Activated CD8-positive, alpha-beta memory T cell treated with anti-CD3 and anti-CD28 coated beads, Interleukin-2, amount 10 ng/mL, durations not matched to agents 7 days and 5 days (primary cell): ENCODE results near the gene CFAP20. TPM values are rescaled to one million over a fixed set of nuclear protein-coding genes. Genes with fewer than 3 reads are reported as not detected.
A peak's percentile ranks its signal among the peaks of the same experiment; 100 is the strongest.

Source experiments
- ATAC-seq: fragments of 150-1000 bp; cut with Tn5 transposase; one replicate; pipeline ENCODE4 v1.10.0; 2021; ENCODE audit warnings: moderate library complexity
- CTCF ChIA-PET: fragments of 350-600 bp; sonication (Branson Sonifier 250); formaldehyde crosslinking; loops from one replicate; lab custom pipeline; 2021; ENCODE audit warnings: antibody characterized with exemption; lab: Charles Lee
- DNase-seq: peaks from one replicate; pipeline ENCODE4 v3.0.0-alpha.2; 2020
- H3K27ac Mint-ChIP-seq: one replicate; pipeline ENCODE4 v1.8.0; 2021; ENCODE audit warnings: mild to moderate bottlenecking, mixed read lengths
- H3K27me3 Mint-ChIP-seq: one replicate; pipeline ENCODE4 v1.8.0; 2021; ENCODE audit warnings: mixed read lengths
- H3K36me3 Mint-ChIP-seq: one replicate; pipeline ENCODE4 v1.8.0; 2021; ENCODE audit warnings: mild to moderate bottlenecking, mixed read lengths
- H3K4me1 Mint-ChIP-seq: one replicate; pipeline ENCODE4 v1.8.0; 2021; ENCODE audit warnings: mixed read lengths
- H3K4me3 Mint-ChIP-seq: one replicate; pipeline ENCODE4 v1.8.0; 2021; ENCODE audit warnings: mild to moderate bottlenecking, moderate library complexity, mixed read lengths
- H3K9me3 Mint-ChIP-seq: one replicate; pipeline ENCODE4 v1.8.0; 2022; ENCODE audit warnings: low read depth, mixed read lengths
- total RNA-seq, 2 experiments: library from RNA; stranded (reverse); gene quantifications; one replicate each; pipeline ENCODE4 v1.2.3, GENCODE V29; 2021

Gene CFAP20
- total RNA-seq, 2 experiments from 2014 or later, result 35.1 to 40.2 TPM

DNA sequence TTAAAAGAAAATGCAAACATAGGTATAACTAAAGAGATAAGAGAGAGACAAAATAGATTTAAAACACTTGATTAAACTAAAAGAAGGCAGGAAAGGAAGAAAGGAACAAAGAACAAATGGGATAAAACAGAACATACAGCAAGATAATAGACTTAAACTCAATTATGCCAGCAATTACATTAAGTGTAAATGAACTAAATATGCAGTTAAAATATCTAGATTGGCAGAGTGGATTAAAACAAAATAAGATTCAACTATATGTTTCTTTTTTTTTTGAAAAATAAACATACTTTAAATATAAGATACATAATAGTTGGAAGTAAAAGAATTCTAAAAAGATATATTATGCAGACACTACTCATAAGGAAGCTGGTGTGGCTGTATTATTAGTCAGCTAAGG, 9.7 kb upstream of the CFAP20 start:
- ATAC-seq (no peak), DNase-seq (no peak)
- H3K4me1 Mint-ChIP-seq, result no peaks in the 10 kb centered on the region
- H3K36me3 Mint-ChIP-seq, result peaks cover 41% of the 10 kb centered on the region
- H3K27ac Mint-ChIP-seq, result no peak overlapping the region
- peaks cover 4% of the 10 kb centered on the region for H3K9me3 Mint-ChIP-seq
- no peak overlapping the region for H3K4me3 Mint-ChIP-seq
- CTCF ChIA-PET, result no interaction called here
- no peaks in the 10 kb centered on the region for H3K27me3 Mint-ChIP-seq

DNA sequence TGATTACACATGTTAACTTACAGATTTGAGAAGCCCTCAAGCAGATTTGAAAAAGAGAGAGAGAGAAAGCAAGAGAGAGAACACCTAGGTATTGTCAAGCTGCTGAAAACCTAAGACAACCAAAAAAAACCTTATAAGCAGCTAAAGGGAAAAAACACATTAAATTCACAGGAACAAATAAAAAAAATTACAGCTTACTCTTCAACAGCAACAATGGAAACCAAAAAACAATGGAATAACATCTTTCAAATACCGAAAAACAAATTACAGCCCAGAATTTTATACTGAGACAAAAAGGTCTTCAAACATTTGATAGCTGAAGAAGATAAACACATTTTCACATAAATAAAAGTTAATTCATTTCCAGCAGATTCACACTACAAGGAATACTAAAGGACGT, 8.4 kb upstream of the CFAP20 start:
- H3K4me3 Mint-ChIP-seq, result no peak overlapping the region
- ATAC-seq, result no peak
- H3K36me3 Mint-ChIP-seq, result peaks cover 37% of the 10 kb centered on the region
- H3K27me3 Mint-ChIP-seq, result no peaks in the 10 kb centered on the region
- H3K9me3 Mint-ChIP-seq, result peaks cover 4% of the 10 kb centered on the region
- DNase-seq, result no peak
- CTCF ChIA-PET, result interaction anchor here (1.1 kb wide), 1 partner anchor 9 kb away, joined by 3 read pairs; the partner anchor contains the start of gene CFAP20
- H3K4me1 Mint-ChIP-seq, result no peaks in the 10 kb centered on the region
- no peak overlapping the region for H3K27ac Mint-ChIP-seq

DNA sequence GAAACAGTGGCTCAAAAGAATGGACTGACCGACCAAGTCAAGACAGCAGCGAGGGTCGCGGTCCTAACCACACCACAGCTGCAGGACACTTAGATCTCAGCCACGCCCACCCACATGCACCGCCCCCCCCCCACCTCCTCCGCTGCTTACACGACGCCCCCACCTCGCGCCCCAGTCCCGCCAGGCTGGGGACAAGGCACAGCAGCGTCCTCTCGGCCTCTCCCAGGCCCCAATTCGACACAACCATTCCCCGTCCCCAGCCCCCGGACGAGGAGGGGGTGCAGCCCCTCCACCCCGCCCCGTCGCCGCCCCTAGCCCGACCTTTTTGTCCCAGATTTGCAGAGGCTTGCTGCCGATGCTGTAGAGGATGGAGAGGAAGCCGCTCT, 477 bp downstream of the CFAP20 start:
- CTCF ChIA-PET, result interaction anchor here (1.0 to 3.8 kb wide), 12 partner anchors 9 to 333 kb away, joined by 3 to 17 read pairs (median 5); partner anchors contain the start of gene CSNK2A2
- ATAC-seq (peak; percentile 8), DNase-seq (no peak)
- peaks cover 3% of the 10 kb centered on the region for H3K36me3 Mint-ChIP-seq
- no peaks in the 10 kb centered on the region for H3K9me3 Mint-ChIP-seq
- H3K27me3 Mint-ChIP-seq, result no peaks in the 10 kb centered on the region
- peak overlapping the region; percentile 85 for H3K4me3 Mint-ChIP-seq
- peaks cover 46% of the 10 kb centered on the region for H3K4me1 Mint-ChIP-seq
- peak overlapping the region; percentile 81 for H3K27ac Mint-ChIP-seq

DNA sequence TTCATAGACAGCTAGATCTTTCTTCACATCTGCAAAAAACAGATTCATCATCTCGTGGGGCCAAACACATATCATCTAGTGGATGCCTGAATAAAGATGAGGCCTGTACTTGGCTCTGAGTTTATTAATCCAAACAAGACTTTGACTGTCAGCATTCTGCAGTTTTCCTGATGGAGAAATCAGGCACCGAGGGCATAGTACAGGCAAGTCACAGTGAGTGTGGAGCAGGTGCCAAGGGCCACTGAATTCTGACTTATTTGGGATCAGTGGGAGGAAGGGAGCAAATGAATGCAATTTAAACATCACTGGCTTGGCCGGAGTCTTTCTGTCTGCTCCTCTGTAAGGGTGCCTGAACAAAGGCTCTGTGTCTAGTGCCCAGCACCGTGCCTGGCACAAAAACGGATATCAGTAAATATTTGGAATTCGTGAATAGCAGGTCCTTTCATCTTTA, 975 bp downstream of the CFAP20 start:
- Mint-ChIP-seq H3K4me1 (peaks cover 48% of the 10 kb centered on the region), H3K4me3 (peak overlapping the region; percentile 85), H3K27ac (peak overlapping the region; percentile 81), H3K36me3 (peaks cover 3% of the 10 kb centered on the region), H3K9me3 (no peaks in the 10 kb centered on the region), H3K27me3 (no peaks in the 10 kb centered on the region)
- ATAC-seq (no peak), DNase-seq (no peak)
- CTCF ChIA-PET, result interaction anchor here (0.5 to 3.8 kb wide), 7 partner anchors 9 to 1204 kb away, joined by 3 to 17 read pairs (median 3); partner anchors contain the start of gene CSNK2A2

DNA sequence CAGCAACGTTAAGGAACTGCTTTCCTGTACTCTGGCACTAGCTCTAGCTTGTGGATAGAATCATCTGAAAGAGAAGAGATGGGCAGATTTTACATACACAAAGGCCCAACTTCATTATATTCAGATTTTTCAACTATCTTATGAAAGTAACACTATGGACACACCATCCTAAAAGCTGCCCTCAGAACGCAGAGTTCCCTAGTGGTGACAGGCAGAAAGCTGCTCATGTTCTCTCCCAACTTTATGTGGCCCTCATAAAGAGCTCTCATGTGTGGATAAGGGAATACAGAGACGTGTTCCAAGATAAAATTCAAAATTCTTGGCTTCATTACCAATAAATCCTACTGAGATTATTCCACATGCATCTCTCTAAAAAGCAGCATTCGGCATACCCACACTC, 1.5 kb downstream of the CFAP20 start:
- CTCF ChIA-PET, result interaction anchor here (0.5 to 3.8 kb wide), 8 partner anchors 30 to 1204 kb away, joined by 3 to 17 read pairs (median 3); a partner anchor contains a TSS
- ATAC-seq, result no peak
- Mint-ChIP-seq H3K9me3 (no peaks in the 10 kb centered on the region), H3K4me3 (peak overlapping the region; percentile 85), H3K27ac (peak overlapping the region; percentile 81), H3K36me3 (peaks cover 3% of the 10 kb centered on the region), H3K4me1 (peaks cover 50% of the 10 kb centered on the region), H3K27me3 (no peaks in the 10 kb centered on the region)
- no peak for DNase-seq

DNA sequence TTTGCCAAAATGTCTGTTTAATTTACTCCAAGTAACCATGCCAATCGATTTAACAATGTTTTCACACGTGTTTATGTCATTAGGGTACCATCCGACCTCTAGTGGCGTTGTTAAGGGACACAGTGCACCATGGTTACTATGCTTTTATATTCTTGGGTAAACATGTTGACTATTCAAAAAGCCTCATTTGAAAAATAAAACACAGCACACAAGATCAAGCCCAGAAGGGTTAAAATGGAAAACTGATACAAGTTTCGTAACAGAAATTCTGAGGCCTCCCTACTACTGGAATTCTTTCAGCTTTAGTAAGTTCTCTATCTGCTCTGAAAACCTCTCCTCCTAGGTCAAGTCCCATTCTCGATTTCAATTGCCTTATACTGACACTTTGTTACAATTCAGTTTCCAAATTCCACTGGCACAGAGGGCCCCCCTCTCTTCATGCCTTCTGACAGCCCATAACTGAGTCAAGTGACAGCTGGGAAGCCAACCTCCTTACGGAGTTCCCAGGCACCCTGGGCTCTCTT, 2.1 kb downstream of the CFAP20 start:
- Mint-ChIP-seq H3K9me3 (no peaks in the 10 kb centered on the region), H3K27me3 (no peaks in the 10 kb centered on the region), H3K36me3 (peaks cover 3% of the 10 kb centered on the region), H3K4me3 (peak overlapping the region; percentile 85), H3K27ac (peak overlapping the region; percentile 81), H3K4me1 (peaks cover 53% of the 10 kb centered on the region)
- DNase-seq (peak; percentile 64), ATAC-seq (peak; percentile 17)
- CTCF ChIA-PET, result interaction anchor here (0.7 to 3.8 kb wide), 7 partner anchors 18 to 228 kb away, joined by 3 to 17 read pairs (median 4); a partner anchor contains a TSS

DNA sequence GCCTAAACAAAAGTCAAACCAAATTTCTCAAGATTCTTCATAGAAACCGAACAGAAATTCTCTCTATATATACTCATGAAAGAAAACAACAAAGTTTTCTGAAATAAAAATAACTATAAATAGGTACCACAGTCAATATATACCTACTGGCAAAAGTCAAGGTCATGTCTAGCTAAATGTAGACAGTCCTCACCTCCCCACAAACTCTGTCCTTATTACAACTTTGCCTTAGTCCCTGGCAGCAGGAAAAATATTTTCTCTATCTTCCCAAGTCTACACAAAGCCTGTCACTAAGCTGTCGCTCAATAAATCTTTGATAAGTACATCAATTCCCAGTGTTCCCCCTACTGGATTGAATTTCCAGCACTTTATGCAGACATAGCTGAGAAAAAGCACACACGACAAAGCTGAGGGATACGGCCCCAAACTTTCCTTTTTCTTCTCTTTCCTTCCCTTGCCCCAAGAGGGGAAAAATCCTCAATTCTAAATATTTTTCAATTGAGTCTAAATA, 2.7 kb downstream of the CFAP20 start:
- Mint-ChIP-seq H3K27me3 (no peaks in the 10 kb centered on the region), H3K4me3 (peak overlapping the region; percentile 85), H3K36me3 (peaks cover 3% of the 10 kb centered on the region), H3K9me3 (no peaks in the 10 kb centered on the region), H3K27ac (peak overlapping the region; percentile 81), H3K4me1 (peaks cover 57% of the 10 kb centered on the region)
- CTCF ChIA-PET, result interaction anchor here (0.8 to 3.8 kb wide), 7 partner anchors 10 to 215 kb away, joined by 3 to 17 read pairs (median 3); partner anchors contain the start of gene USB1
- ATAC-seq, result no peak
- no peak for DNase-seq

DNA sequence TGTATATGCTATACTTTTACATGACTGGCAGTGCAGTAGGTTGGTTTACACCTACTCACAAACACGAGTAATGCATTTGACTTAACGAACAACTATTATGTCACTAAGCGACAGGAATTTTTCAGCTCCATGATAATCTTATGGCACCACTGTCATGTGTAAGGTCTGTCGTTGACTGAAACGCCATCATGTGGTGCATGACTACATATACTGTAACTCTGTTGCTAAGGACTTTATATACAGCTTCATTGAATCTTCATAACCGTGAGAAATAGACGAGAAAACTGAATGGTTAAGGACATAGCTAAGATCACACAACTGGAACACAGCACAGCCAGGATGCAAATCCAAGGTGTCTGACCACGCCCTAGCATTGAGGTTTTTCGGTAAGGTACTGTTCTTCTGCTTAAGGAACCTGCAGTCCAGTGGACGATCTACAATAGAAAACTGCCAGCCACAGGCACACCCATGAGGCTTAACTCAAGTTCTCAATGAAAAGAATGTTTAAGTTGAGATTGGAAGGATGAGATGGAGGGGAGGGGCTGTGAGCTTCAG, 3.3 kb downstream of the CFAP20 start:
- no peak for ATAC-seq
- no peak for DNase-seq
- CTCF ChIA-PET, result interaction anchor here (0.8 to 3.8 kb wide), 6 partner anchors 9 to 215 kb away, joined by 3 to 17 read pairs (median 4); partner anchors contain the start of gene USB1
- H3K27ac Mint-ChIP-seq, result peak overlapping the region; percentile 38
- peaks cover 62% of the 10 kb centered on the region for H3K4me1 Mint-ChIP-seq
- H3K9me3 Mint-ChIP-seq, result no peaks in the 10 kb centered on the region
- peaks cover 4% of the 10 kb centered on the region for H3K36me3 Mint-ChIP-seq
- no peaks in the 10 kb centered on the region for H3K27me3 Mint-ChIP-seq
- no peak overlapping the region for H3K4me3 Mint-ChIP-seq

DNA sequence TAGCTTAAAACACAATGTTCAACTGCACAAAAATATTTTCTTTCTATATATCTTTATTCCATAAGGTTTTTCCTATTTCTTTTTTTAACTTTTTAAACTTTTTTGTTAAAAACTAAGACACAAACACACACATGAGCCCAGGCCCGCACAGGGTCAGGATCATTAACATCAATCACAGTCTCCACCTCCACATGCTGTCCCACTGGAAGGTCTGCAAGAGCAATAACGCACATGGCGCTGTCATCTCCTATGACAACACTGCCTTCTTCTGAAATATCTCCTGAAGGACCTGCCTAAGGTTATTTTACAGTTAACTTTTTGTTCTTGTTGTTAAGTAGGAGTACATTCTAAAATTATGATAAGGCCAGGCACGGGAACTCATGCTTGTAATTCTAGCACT, 4.1 kb downstream of the CFAP20 start:
- Mint-ChIP-seq H3K4me1 (peaks cover 63% of the 10 kb centered on the region), H3K27ac (no peak overlapping the region)
- CTCF ChIA-PET, result interaction anchor here (3.8 kb wide), 1 partner anchor 101 kb away, joined by 17 read pairs; no protein-coding TSS in a partner anchor

DNA sequence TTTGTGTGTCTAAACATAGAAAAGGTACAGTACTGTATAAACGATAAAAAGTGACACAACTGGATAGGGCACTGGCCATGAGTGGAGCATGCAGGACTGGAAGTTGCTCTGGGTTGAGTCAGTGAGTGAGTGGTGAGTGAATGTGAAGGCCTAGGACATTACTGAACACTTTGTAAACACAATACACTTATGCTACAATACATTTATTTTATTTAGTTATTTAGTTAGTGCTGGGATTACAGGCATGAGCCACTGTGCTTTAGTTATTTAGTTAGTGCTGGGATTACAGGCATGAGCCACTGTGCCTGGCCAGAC, 4.6 kb downstream of the CFAP20 start:
- Mint-ChIP-seq H3K4me3 (no peak overlapping the region), H3K9me3 (no peaks in the 10 kb centered on the region), H3K27ac (no peak overlapping the region), H3K4me1 (peaks cover 63% of the 10 kb centered on the region), H3K36me3 (peaks cover 4% of the 10 kb centered on the region), H3K27me3 (no peaks in the 10 kb centered on the region)
- ATAC-seq, result no peak
- CTCF ChIA-PET, result no interaction called here
- no peak for DNase-seq

More for the DNA sequence above, 4.1 kb downstream of the CFAP20 start:
- no peak for ATAC-seq
- DNase-seq, result no peak
- Mint-ChIP-seq H3K4me3 (no peak overlapping the region), H3K27me3 (no peaks in the 10 kb centered on the region), H3K9me3 (no peaks in the 10 kb centered on the region), H3K36me3 (peaks cover 4% of the 10 kb centered on the region)

DNA sequence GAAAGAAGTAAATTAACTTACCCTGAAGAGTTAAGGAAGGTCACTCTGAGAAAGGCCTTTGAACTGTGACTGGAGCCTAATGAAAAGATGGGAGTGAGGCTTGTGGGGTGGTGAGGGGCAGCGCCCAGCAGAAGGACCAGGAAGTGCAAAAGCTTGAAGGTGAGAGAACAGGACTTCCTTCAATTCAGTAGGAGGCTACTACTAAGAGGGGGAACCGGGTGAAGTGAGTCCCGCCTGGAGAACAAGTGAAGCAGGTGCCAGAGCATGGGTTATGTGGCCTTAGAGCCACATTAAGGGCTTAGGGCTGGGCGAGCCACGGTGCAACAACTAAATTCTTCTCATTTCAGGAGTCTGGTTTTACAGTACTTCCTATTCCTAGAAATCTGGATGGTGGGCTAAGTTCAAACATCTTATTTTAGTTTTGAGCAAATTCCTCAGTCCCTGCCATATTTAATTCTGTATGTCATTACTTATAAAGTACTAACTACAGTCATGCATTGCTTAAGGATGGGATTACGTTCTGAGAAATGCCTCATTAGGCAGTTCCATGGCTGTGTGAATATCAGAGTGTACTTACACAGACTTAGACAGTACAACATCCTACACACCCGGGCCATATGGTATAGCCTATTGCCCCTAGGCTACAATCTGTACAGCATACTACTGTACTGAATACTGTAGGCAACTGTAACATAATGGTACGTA, 5.1 kb downstream of the CFAP20 start:
- H3K9me3 Mint-ChIP-seq, result no peaks in the 10 kb centered on the region
- H3K27ac Mint-ChIP-seq, result peak overlapping the region; percentile 44
- CTCF ChIA-PET, result interaction anchor here (1.0 to 3.9 kb wide), 3 partner anchors 101 to 183 kb away, joined by 3 to 20 read pairs (median 3); no protein-coding TSS in a partner anchor
- ATAC-seq (no peak), DNase-seq (peak; percentile 46)
- H3K36me3 Mint-ChIP-seq, result peaks cover 3% of the 10 kb centered on the region
- no peak overlapping the region for H3K4me3 Mint-ChIP-seq
- H3K4me1 Mint-ChIP-seq, result peaks cover 61% of the 10 kb centered on the region
- H3K27me3 Mint-ChIP-seq, result no peaks in the 10 kb centered on the region

DNA sequence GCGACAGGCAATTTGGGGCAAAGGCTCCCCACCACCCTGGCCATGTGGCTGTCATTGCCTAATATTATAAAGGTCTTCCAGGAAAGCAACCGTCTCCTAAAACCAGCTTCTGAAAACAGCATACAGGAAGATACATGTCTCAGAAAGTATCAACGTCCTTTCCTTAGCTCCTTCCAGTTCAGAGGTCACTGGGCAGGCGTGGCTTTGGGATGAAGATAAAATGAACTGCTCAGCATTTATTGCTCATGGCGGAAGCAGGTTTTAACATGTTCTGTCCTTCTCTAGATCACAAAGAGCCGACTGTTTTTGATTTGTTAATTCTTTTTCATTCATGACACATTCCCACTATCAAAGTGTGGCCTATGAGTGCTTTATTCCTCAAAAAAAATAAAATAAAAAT, 8.0 kb downstream of the CFAP20 start:
- DNase-seq (no peak), ATAC-seq (no peak)
- Mint-ChIP-seq H3K36me3 (peaks cover 9% of the 10 kb centered on the region), H3K27ac (no peak overlapping the region), H3K4me1 (peaks cover 38% of the 10 kb centered on the region), H3K27me3 (no peaks in the 10 kb centered on the region), H3K9me3 (no peaks in the 10 kb centered on the region), H3K4me3 (no peak overlapping the region)
- CTCF ChIA-PET, result interaction anchor here (0.9 to 3.9 kb wide), 6 partner anchors 9 to 129 kb away, joined by 3 to 20 read pairs (median 4); partner anchors contain the start of gene MMP15

DNA sequence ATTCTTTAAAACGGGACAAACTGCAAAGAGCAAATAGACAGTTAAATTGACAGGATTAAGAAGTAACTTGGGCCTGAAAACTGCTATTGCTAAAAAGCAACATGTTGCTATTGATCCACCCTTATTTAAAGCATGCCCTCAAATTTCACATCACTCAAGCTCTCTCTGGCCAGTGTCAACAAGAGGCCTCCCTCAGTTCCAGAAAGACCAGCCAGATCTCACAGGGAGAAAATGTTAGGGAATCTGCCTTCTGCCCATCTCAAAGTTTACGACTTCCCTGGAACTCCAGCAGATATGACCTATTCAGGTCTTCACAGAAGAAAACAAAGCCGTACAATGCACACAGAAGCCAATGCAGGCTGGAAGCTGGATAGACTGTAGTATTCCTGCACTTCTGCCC, 8.9 kb downstream of the CFAP20 start:
- Mint-ChIP-seq H3K27me3 (no peaks in the 10 kb centered on the region), H3K4me3 (no peak overlapping the region), H3K36me3 (peaks cover 17% of the 10 kb centered on the region), H3K27ac (no peak overlapping the region), H3K4me1 (peaks cover 31% of the 10 kb centered on the region), H3K9me3 (no peaks in the 10 kb centered on the region)
- DNase-seq, result no peak
- ATAC-seq, result no peak
- CTCF ChIA-PET, result interaction anchor here (1.3 to 3.9 kb wide), 2 partner anchors 9 to 97 kb away, joined by 3 to 20 read pairs; no protein-coding TSS in a partner anchor
